ENCODE results near the gene PROCA1. TPM values are rescaled to one million over a fixed set of nuclear protein-coding genes. Genes with fewer than 3 reads are reported as not detected.

PROCA1 gene
- total and polyA plus RNA-seq, 12 donors: 0.74 to 4.9 (median 1.3) TPM

DNA sequence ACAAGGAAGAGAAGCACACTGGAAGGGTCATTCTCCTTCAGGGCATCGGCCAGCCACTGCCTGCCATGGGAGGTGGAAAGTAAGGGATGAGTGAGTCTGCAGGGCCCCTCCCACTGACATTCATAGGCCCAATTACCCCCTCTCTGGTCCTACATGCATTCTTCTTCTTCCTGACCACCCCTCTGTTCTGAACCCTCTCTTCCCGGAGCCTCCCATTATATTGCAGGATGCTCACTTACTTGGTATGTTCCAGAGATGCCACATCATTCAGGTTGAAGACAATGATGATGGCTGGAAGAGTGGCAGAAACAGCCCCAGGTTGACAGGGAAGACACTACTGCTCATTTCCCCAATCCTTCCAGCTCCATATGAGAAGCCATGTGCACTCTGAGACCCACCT is 3.5 kb upstream of the PROCA1 start:
- Histone ChIP-seq H3K27ac (no peak overlapping the region), H3K4me1 (peaks cover 0 to 57% (median 43%) of the 10 kb centered on the region in 9 donors), H3K4me3 (no peak overlapping the region), H3K9me3 (no peaks in the 10 kb centered on the region), H3K36me3 (peaks cover 0 to 24% (median 0%) of the 10 kb centered on the region in 9 donors), H3K27me3 (peaks cover 0 to 13% (median 7%) of the 10 kb centered on the region in 7 donors)
- 89 to 98% methylated on average over 2 of the region's 2 CpGs for WGBS, 2 donors
- no peak for DNase-seq
- intact Hi-C loops (cut with DNase I): loop anchor here in 1 of 10 donors (5.0 kb wide), 1 partner anchor 68 kb away; the partner anchor contains the start of gene BLTP2
- TF ChIP-seq, protein P1, sequence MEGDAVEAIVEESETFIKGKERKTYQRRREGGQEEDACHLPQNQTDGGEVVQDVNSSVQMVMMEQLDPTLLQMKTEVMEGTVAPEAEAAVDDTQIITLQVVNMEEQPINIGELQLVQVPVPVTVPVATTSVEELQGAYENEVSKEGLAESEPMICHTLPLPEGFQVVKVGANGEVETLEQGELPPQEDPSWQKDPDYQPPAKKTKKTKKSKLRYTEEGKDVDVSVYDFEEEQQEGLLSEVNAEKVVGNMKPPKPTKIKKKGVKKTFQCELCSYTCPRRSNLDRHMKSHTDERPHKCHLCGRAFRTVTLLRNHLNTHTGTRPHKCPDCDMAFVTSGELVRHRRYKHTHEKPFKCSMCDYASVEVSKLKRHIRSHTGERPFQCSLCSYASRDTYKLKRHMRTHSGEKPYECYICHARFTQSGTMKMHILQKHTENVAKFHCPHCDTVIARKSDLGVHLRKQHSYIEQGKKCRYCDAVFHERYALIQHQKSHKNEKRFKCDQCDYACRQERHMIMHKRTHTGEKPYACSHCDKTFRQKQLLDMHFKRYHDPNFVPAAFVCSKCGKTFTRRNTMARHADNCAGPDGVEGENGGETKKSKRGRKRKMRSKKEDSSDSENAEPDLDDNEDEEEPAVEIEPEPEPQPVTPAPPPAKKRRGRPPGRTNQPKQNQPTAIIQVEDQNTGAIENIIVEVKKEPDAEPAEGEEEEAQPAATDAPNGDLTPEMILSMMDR (IDR thresholded peaks at IDR 0.05): no peak
- no peak for ATAC-seq

DNA sequence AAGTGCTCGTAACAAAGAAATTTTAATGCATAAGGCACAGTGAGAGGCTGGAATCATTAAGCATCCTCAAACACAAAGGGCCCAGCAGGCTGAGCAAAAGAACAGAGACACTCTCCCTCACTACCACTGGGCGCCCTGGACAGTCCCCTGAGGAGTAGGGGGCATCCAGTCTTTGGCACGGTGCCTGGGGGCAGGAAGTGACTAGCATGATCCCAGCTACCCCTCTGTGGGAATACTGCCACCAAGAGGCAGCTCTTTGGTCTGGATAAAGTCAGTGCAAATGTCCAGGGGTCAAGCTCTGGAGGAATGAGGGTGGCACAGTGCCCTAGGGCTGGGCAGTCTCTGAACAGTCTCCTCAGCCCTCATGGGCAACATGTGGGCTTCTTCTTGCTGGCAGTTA is 2.6 kb upstream of the PROCA1 start:
- TF ChIP-seq, protein P1 (IDR thresholded peaks at IDR 0.05): no peak
- H3K4me3 ChIP-seq: no peak overlapping the region
- H3K4me1 ChIP-seq: peaks cover 0 to 59% (median 44%) of the 10 kb centered on the region in 9 donors
- intact Hi-C loops (cut with DNase I): no loop called here
- peaks cover 0 to 24% (median 0%) of the 10 kb centered on the region in 9 donors for H3K36me3 ChIP-seq
- ATAC-seq (no peak), DNase-seq (no peak)
- H3K27me3 ChIP-seq: peaks cover 0 to 13% (median 7%) of the 10 kb centered on the region in 7 donors
- H3K27ac ChIP-seq: no peak overlapping the region
- H3K9me3 ChIP-seq: no peaks in the 10 kb centered on the region
- 93 to 96% methylated on average over 3 of the region's 3 CpGs for WGBS, 2 donors

DNA sequence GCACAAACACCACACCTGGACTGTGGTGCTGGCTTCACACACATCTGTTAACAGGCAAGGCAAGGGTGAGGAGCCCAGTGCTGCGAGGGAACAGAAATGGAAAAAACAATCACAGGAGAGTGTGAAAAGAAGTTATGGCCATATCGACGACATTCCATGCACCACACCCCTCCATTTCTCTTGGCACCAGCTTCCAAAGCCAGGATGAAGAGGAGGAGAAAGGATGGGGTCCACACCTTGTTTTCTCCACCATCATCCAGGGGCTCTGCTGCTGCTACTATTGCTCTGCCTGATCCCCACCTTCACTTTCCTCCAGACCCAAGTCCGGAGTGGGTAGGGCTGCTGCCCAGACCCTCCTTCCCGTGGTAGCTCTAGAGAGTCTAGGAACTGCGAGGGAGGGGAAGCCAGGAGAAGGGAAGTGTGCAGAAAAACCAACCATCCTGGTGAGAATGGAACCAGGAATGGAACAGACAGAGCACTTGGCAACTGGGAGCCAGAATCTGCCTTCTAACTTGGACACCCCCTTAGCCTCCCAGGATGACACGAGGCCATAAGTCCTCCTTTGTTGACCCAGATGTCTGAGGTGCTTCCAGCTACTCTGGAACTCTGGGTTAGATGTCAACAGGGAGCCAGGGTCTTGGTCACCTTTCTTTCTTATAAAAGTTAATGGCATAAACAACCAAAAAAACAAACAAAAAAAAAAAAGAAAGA is 1.2 kb upstream of the PROCA1 start:
- 79 to 81% methylated on average over 7 of the region's 7 CpGs for WGBS, 2 donors
- Histone ChIP-seq H3K4me1 (peaks cover 0 to 45% (median 30%) of the 10 kb centered on the region in 9 donors), H3K36me3 (peaks cover 0 to 24% (median 0%) of the 10 kb centered on the region in 9 donors), H3K27ac (peak overlapping the region in 5 of 10 donors; percentile 86 to 95 (median 88)), H3K4me3 (peak overlapping the region in 1 of 10 donors; percentile 72), H3K27me3 (peaks cover 0 to 13% (median 7%) of the 10 kb centered on the region in 7 donors), H3K9me3 (no peaks in the 10 kb centered on the region)
- TF ChIP-seq, protein P1 (IDR thresholded peaks at IDR 0.05): no peak
- DNase-seq: no peak
- intact Hi-C loops (cut with DNase I): no loop called here
- no peak for ATAC-seq

DNA sequence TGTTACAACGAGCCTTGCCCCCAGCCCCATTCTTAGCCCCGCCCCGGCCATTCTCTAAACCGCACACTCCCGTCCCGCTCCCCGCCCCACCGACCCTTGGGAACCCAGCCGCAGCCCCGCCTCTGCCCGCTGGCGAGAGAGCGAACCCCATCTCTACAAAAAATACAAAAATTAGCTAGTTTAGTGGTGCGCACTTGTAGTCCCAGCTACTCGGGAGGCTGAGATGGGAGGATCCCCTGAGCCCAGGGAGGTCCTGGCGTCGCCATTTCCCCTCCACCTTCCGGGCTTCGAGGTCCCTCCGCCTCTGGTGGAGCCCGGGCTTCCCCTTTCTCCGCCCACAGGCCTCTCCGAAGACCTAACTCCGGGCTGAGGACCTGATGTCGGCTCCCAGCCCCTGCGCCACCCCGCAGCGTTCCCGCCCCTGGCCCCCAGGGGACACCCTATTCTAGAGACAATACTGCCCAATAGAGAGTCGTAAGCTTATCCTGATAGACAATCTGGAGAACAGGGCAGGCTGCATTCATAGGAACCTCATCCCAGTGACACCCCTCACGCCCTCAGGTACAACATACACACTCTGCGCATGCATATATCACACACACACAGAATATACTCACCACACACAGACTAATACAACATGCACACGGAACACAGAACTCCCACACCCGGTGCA is 480 bp upstream of the PROCA1 start:
- 31 to 35% methylated on average over 34 of the region's 34 CpGs for WGBS, 2 donors
- TF ChIP-seq, protein P1 (IDR thresholded peaks at IDR 0.05): no peak
- peaks cover 0 to 24% (median 0%) of the 10 kb centered on the region in 9 donors for H3K36me3 ChIP-seq
- H3K9me3 ChIP-seq: no peaks in the 10 kb centered on the region
- H3K27me3 ChIP-seq: peaks cover 0 to 8% (median 3%) of the 10 kb centered on the region in 7 donors
- intact Hi-C loops (cut with DNase I): no loop called here
- peak overlapping the region; percentile 68 to 95 (median 90) for H3K27ac ChIP-seq
- ATAC-seq (peak in 7 of 8 donors; percentile 5 to 46 (median 18)), DNase-seq (peak; percentile 55 to 68)
- H3K4me3 ChIP-seq: peak overlapping the region; percentile 45 to 88 (median 66)
- H3K4me1 ChIP-seq: peaks cover 0 to 39% (median 25%) of the 10 kb centered on the region in 9 donors

All from heart right ventricle (tissue), 16 donors.